ENCODE results near the gene TOR4A. TPM values are rescaled to one million over a fixed set of nuclear protein-coding genes. Genes with fewer than 3 reads are reported as not detected.

The TOR4A gene
- total RNA-seq, 2 experiments from 2014 or later = 6.6 to 6.8 TPM

DNA sequence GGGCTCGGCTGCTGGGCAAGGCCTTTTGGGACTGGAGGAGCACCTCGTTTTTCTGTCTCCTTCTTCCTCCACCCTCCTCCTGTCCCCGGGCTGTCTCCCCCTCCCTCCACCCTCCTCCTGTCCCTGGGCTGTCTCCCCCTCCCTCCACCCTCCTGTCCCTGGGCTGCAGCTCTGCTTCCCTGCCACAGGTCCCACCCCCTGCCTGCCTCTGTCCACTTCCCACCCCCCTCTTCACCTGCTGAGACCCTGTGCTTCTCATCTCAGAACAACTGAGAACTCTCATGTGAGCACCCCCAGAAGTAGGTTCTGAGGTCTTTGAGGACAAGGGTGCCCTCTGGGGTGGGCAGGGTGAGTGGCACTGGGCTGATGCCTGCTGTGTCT is 5.8 kb upstream of the TOR4A start:
- no peak for DNase-seq
- Mint-ChIP-seq H3K4me3 (no peak overlapping the region), H3K9me3 (no peaks in the 10 kb centered on the region), H3K4me1 (ENCODE audit: low read depth) (peaks cover 15% of the 10 kb centered on the region), H3K27me3 (no peaks in the 10 kb centered on the region), H3K36me3 (peaks cover 22% of the 10 kb centered on the region), H3K27ac (no peak overlapping the region)
- intact Hi-C loops (cut with micrococcal nuclease) = no loop called here
- ChIA-PET CTCF (no interaction called here), POLR2A (interaction anchor here (0.8 kb wide), 1 partner anchor 91 kb away, joined by 3 read pairs; no protein-coding TSS in a partner anchor)

GRCh38 chr9:137272241-137273094 is 5.1 kb upstream of the TOR4A start:
- Mint-ChIP-seq H3K27ac (no peak overlapping the region), H3K27me3 (no peaks in the 10 kb centered on the region), H3K36me3 (peaks cover 20% of the 10 kb centered on the region), H3K9me3 (no peaks in the 10 kb centered on the region), H3K4me1 (ENCODE audit: low read depth) (peaks cover 20% of the 10 kb centered on the region), H3K4me3 (no peak overlapping the region)
- no peak for DNase-seq
- intact Hi-C loops (cut with micrococcal nuclease) = no loop called here
- ChIA-PET POLR2A (no interaction called here), CTCF (interaction anchor here (1.0 to 1.7 kb wide), 2 partner anchors 10 to 11 kb away, joined by 4 read pairs; no protein-coding TSS in a partner anchor)

GRCh38 chr9:137273095-137273490 is 4.4 kb upstream of the TOR4A start:
- no peak for DNase-seq
- Mint-ChIP-seq H3K9me3 (no peaks in the 10 kb centered on the region), H3K4me3 (no peak overlapping the region), H3K27me3 (no peaks in the 10 kb centered on the region), H3K27ac (no peak overlapping the region), H3K36me3 (peaks cover 20% of the 10 kb centered on the region), H3K4me1 (ENCODE audit: low read depth) (peaks cover 21% of the 10 kb centered on the region)
- ChIA-PET CTCF (interaction anchor here (1.0 to 1.7 kb wide), 2 partner anchors 10 to 12 kb away, joined by 4 read pairs; no protein-coding TSS in a partner anchor), POLR2A (no interaction called here)
- intact Hi-C loops (cut with micrococcal nuclease) = no loop called here

- CTCF ChIA-PET = interaction anchor here (1.6 to 1.7 kb wide), 2 partner anchors 9 to 37 kb away, joined by 4 read pairs; no protein-coding TSS in a partner anchor
Measured at GRCh38 chr9:137273611-137274320, 3.8 kb upstream of the TOR4A start.

DNA sequence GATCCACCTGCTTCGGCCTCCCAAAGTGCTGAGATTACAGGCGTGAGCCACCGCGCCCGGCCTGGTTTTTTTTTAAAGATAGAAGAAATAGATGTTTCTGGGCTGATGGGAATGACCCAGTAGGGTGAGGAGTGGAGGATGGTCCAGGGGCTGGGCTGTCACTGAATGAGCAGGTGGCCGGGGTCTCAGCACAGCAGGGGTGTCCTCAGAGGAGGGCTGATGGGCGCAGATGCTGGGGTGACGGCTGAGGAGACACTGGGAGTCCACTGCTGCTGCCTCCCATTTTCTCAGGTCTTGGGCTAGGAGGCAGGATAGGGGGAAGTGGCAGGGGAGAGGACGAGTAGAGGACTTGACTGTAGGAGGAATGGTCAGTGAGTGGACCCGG is 2.3 kb upstream of the TOR4A start:
- Mint-ChIP-seq H3K9me3 (no peaks in the 10 kb centered on the region), H3K27ac (no peak overlapping the region), H3K27me3 (no peaks in the 10 kb centered on the region), H3K36me3 (peaks cover 6% of the 10 kb centered on the region), H3K4me3 (no peak overlapping the region), H3K4me1 (ENCODE audit: low read depth) (peaks cover 15% of the 10 kb centered on the region)
- ChIA-PET POLR2A (no interaction called here), CTCF (interaction anchor here (1.6 kb wide), 1 partner anchor 39 kb away, joined by 4 read pairs; no protein-coding TSS in a partner anchor)
- intact Hi-C loops (cut with micrococcal nuclease) = no loop called here
- DNase-seq = no peak

More at GRCh38 chr9:137273611-137274320, 3.8 kb upstream of the TOR4A start:
- H3K27me3 Mint-ChIP-seq = no peaks in the 10 kb centered on the region
- no peak overlapping the region for H3K27ac Mint-ChIP-seq
- peaks cover 17% of the 10 kb centered on the region for H3K36me3 Mint-ChIP-seq
- H3K4me3 Mint-ChIP-seq = no peak overlapping the region
- POLR2A ChIA-PET = no interaction called here
- DNase-seq = no peak
- H3K9me3 Mint-ChIP-seq = no peaks in the 10 kb centered on the region
- intact Hi-C loops (cut with micrococcal nuclease) = no loop called here
- H3K4me1 Mint-ChIP-seq (ENCODE audit: low read depth) = peaks cover 18% of the 10 kb centered on the region

DNA sequence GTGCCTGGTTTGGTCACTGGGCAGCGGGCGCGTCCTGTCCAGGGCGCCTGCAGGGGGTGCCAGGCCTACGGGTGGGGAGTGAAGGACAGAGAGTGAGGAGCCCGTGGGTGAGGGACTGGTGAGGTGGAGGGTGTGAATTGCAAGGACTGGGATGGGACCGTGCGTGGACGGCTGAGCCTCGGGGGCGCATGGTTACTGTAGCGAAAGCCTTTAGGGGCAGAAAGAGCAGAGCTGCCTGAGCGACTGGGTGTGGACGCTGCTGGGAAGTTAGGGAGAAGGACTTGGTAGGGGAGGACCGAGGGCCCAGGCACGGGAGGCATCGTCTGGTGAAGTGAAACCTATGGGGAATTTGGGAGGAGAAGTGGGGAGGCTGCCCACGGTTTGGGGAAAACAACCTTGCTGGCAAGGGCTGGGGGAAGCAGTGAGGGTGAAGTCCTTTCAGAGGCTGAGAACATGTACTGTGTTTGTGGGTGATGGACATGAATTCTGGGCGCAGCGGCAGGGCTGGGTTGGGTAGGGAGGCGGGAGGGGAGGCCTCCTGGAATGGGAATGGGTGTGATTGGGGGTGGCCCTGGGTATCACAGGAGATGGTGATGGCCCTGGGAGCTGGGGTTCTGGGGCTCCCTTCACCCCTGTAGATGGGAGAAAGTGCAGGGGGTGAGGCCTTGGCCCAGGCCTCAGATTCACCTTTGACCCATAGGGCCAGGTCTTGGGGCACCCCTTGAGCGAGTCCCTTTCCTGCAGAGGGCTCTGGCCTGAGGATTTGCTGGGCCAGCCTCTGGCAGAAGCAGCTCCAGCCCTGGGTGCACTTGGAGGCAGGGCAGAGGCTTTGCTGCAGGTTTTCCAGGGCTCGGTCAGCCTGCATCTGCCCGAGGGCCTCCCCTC is 1.7 kb upstream of the TOR4A start:
- no peaks in the 10 kb centered on the region for H3K9me3 Mint-ChIP-seq
- H3K4me3 Mint-ChIP-seq = no peak overlapping the region
- CTCF ChIA-PET = interaction anchor here (1.4 kb wide), 1 partner anchor 48 kb away, joined by 3 read pairs; the partner anchor contains the start of gene RNF224
- H3K27me3 Mint-ChIP-seq = no peaks in the 10 kb centered on the region
- H3K27ac Mint-ChIP-seq = no peak overlapping the region
- POLR2A ChIA-PET = no interaction called here
- peaks cover 6% of the 10 kb centered on the region for H3K36me3 Mint-ChIP-seq
- no peak for DNase-seq
- H3K4me1 Mint-ChIP-seq (ENCODE audit: low read depth) = peaks cover 15% of the 10 kb centered on the region
- intact Hi-C loops (cut with micrococcal nuclease) = no loop called here

DNA sequence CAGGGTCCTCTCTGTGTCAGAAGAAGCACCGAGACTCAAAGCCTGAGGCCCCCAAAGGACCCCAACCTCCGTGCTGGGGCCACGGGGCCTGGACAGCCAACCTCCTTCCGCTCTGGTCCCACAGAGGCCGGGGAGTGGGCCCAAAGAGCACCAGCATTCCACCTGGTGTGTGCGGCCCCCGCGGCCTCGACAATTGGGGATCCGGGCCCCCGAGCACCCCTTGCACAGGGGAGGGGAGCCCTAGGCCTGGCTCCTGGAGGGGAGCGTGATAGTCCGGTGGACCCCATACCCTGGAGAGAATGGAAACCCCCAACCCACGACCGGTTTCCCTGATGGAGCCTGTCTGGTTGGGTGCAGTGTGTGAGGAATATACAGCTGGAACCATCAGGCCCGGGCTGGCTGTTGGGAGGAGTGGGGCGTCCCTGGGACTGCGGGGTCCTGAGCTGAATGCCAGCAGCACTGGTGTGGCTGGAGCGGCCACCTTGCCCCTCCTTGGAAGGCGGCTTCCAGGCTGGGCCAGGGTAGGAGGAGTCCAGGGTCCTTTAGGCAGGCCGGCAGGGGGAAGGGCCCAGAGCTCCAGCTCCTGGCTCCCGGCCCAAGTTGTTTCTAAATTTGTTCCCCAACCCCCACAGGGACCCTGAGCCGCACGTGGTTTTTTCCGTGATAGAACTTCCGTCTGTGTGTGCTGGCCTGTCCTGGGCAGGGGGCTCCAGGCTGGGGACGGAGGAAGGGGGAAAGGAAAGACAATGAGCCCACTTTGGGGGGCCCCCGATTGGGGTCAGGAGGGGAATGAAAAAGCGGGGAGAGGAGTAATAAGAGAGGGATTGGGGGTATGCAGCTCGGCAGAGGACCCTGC is 825 bp upstream of the TOR4A start:
- no peaks in the 10 kb centered on the region for H3K27me3 Mint-ChIP-seq
- no peak overlapping the region for H3K27ac Mint-ChIP-seq
- ChIA-PET CTCF (interaction anchor here (1.0 to 1.4 kb wide), 2 partner anchors 40 to 49 kb away, joined by 3 to 4 read pairs; partner anchors contain the start of gene RNF224), POLR2A (interaction anchor here (1.0 kb wide), 1 partner anchor 20 kb away, joined by 3 read pairs; no protein-coding TSS in a partner anchor)
- intact Hi-C loops (cut with micrococcal nuclease) = no loop called here
- H3K4me1 Mint-ChIP-seq (ENCODE audit: low read depth) = peaks cover 8% of the 10 kb centered on the region
- H3K36me3 Mint-ChIP-seq = no peaks in the 10 kb centered on the region
- no peaks in the 10 kb centered on the region for H3K9me3 Mint-ChIP-seq
- peak overlapping the region; percentile 75 for H3K4me3 Mint-ChIP-seq
- no peak for DNase-seq

GRCh38 chr9:137278061-137278701 is 655 bp downstream of the TOR4A start:
- H3K4me3 Mint-ChIP-seq = peak overlapping the region; percentile 75
- no peaks in the 10 kb centered on the region for H3K36me3 Mint-ChIP-seq
- ChIA-PET POLR2A (no interaction called here), CTCF (interaction anchor here (1.0 kb wide), 1 partner anchor 41 kb away, joined by 4 read pairs; no protein-coding TSS in a partner anchor)
- intact Hi-C loops (cut with micrococcal nuclease) = no loop called here
- H3K27ac Mint-ChIP-seq = peak overlapping the region; percentile 46
- no peaks in the 10 kb centered on the region for H3K9me3 Mint-ChIP-seq
- peaks cover 8% of the 10 kb centered on the region for H3K4me1 Mint-ChIP-seq (ENCODE audit: low read depth)
- DNase-seq = no peak
- H3K27me3 Mint-ChIP-seq = no peaks in the 10 kb centered on the region

GRCh38 chr9:137278721-137279711 is 1.5 kb downstream of the TOR4A start:
- no peak for DNase-seq
- intact Hi-C loops (cut with micrococcal nuclease) = no loop called here
- H3K9me3 Mint-ChIP-seq = no peaks in the 10 kb centered on the region
- H3K4me1 Mint-ChIP-seq (ENCODE audit: low read depth) = peaks cover 8% of the 10 kb centered on the region
- no peaks in the 10 kb centered on the region for H3K27me3 Mint-ChIP-seq
- no peak overlapping the region for H3K4me3 Mint-ChIP-seq
- ChIA-PET CTCF (no interaction called here), POLR2A (no interaction called here)
- H3K36me3 Mint-ChIP-seq = no peaks in the 10 kb centered on the region
- H3K27ac Mint-ChIP-seq = no peak overlapping the region

Measured in activated CD4-positive, alpha-beta memory T cell treated with anti-CD3 and anti-CD28 coated beads for 36 hours (primary cell).